GM12891 (cell line): ENCODE measurements around the gene LAMTOR4.

Experiments used
- DNase-seq: peaks from one replicate; pipeline ENCODE4 v3.0.0; 2011; ENCODE audit warnings: low spot score; ENCODE audit not compliant: insufficient read length
- FAIRE-seq: peaks from 2 replicates; lab custom pipeline; 2011; peaks lifted over from hg19 to GRCh38; lab: Jason Lieb, UNC
- PAX5 ChIP-seq: IDR thresholded peaks from 2 replicates; pipeline ENCODE4 v1.6.1; 2011; ENCODE audit warnings: low read length, moderate library complexity, mild to moderate bottlenecking; ENCODE audit not compliant: insufficient read depth, severe bottlenecking
- POLR2A ChIP-seq: IDR thresholded peaks from 2 replicates; pipeline ENCODE4 v1.6.1; 2011; ENCODE audit warnings: low read depth, low read length, control low read depth
- POLR2AphosphoS5 ChIP-seq: IDR thresholded peaks from 2 replicates; pipeline ENCODE4 v1.6.1; 2011; ENCODE audit warnings: low read depth, low read length, control low read depth
- POU2F2 ChIP-seq: IDR thresholded peaks from 2 replicates; pipeline ENCODE4 v1.6.1; 2011; ENCODE audit warnings: low read depth, mild to moderate bottlenecking, control low read depth, low read length, moderate library complexity
- SPI1 ChIP-seq: IDR thresholded peaks from 2 replicates; pipeline ENCODE4 v1.6.1; 2011; ENCODE audit warnings: low read depth, low read length, control low read depth
- TAF1 ChIP-seq: IDR thresholded peaks from 2 replicates; pipeline ENCODE4 v1.6.1; 2011; ENCODE audit warnings: low read depth, low read length, control low read depth

Gene LAMTOR4

DNA sequence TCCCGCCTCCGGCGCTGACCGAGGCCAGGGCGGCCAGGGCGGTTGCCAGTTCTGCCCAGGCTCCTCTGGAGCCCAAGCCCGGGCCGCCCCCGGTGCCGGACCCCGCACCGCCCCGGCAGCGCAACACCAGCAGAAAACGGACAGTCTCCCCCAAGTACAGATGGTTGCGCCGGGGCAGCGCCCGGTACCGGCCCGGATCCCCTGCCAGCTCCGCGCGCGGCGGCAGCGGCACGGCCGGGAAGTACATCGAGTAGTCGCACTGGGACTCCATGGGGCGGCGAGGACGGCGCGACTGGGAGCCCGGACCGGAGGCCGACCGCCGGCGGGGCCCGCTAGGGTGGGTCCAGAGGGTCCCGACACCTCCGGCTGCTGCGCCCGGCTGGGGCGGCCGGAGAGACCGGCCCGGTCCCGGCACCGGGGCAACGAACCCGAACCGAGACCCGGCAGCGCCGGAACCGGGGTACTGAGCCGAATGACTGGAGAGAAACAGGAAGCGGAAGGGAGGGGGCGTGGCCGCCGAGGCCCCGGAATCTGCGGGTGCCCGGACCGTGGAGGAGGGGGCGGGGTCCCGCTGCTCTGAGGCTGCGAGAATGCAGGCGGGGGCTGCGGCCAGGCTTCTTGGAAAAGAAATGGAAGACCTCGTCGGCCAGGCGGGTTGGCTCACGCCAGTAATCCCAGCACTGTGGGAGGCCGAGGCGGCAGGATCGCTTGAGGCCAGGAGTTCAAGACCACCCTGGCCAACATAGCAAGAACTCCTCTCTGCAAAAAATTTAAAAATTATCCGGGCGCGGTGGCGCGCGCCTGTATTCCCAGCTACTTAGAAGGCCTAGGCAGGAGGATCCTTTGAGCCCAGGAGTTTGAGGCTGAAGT, 9.7 kb downstream of the LAMTOR4 start, which contains the start of gene TRAPPC14:
TRAPPC14 (minus strand) TSS at position 495 of the 870 bp plus-strand sequence; CDS start at position 271, 224 bp downstream.
- peak; percentile 98 for DNase-seq
- TF ChIP-seq POU2F2, result no peak
- TF ChIP-seq POLR2AphosphoS5, result peak; percentile 45; the same call in 1 of the 2 replicates
- peak; percentile 75 for TF ChIP-seq SPI1
- TF ChIP-seq PAX5, result peak; percentile 17
- peak; percentile 40; the same call in 1 of the 2 replicates for TF ChIP-seq TAF1
- TF ChIP-seq POLR2A, result 0 out of 2 replicates have a peak, but pooled peaks have one; percentile 60
- FAIRE-seq, result peak; percentile 71

DNA sequence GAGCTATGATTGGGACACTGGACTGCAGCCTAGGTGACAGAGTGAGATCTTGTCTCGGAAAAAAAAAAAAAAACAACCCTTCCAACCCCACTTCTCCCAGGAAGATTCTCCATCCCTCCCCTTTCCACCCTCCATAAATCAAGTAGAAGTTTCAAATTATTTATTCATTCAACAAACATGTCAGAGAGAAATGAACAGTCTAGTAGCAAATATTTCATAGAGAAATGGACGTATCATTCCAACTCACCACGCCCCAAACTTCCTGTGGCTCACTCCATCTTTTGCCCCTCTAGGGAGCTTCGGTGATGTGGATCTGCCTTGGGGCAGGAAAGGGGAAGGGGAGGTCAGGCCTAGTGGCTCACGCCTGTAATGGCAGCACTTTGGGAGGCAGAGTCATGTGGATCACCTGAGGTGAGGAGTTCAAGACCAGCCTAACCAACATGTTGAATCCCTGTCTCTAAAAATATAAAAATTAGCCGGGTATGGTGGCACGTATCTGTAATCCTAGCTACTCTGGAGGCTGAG, 10.4 kb downstream of the LAMTOR4 start:
- TF ChIP-seq SPI1, result peak; percentile 9; the same call in 1 of the 2 replicates
- no peak for TF ChIP-seq PAX5
- no peak for FAIRE-seq
- DNase-seq, result no peak

DNA sequence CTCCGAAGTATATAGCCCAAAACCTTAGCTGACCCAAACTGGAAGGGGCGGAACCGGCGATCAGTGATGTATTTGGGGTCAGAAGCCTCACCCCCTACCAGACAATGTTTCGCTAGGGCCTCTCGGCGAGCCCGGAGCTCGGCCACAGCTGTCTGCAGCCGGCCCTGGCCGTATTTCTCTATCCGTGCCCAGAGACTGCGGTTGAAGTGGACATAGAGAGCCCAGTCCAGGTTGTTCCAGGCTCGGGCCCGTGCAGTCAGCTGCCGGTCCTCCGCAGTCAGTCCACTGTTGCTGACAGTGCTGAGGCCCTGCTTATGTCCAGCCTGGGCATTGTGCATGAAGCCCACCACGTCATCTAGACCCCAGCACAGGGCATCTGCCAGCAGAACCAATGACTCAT, 11.3 kb downstream of the LAMTOR4 start:
- TF ChIP-seq POLR2AphosphoS5 (no peak), SPI1 (no peak), TAF1 (no peak)
- DNase-seq (no peak), FAIRE-seq (no peak)

GRCh38 chr7:100163006-100163531, 14.4 kb downstream of the LAMTOR4 start:
- no peak for TF ChIP-seq SPI1
- no peak for TF ChIP-seq POU2F2
- TF ChIP-seq TAF1, result no peak
- no peak for TF ChIP-seq PAX5
- TF ChIP-seq POLR2A, result no peak
- TF ChIP-seq POLR2AphosphoS5, result no peak
- FAIRE-seq, result no peak
- DNase-seq, result no peak

GRCh38 chr7:100163871-100164270, 15.2 kb downstream of the LAMTOR4 start:
- FAIRE-seq (no peak), DNase-seq (no peak)
- TF ChIP-seq POLR2A (no peak), PAX5 (no peak), TAF1 (no peak), POU2F2 (no peak), POLR2AphosphoS5 (no peak), SPI1 (no peak)

DNA sequence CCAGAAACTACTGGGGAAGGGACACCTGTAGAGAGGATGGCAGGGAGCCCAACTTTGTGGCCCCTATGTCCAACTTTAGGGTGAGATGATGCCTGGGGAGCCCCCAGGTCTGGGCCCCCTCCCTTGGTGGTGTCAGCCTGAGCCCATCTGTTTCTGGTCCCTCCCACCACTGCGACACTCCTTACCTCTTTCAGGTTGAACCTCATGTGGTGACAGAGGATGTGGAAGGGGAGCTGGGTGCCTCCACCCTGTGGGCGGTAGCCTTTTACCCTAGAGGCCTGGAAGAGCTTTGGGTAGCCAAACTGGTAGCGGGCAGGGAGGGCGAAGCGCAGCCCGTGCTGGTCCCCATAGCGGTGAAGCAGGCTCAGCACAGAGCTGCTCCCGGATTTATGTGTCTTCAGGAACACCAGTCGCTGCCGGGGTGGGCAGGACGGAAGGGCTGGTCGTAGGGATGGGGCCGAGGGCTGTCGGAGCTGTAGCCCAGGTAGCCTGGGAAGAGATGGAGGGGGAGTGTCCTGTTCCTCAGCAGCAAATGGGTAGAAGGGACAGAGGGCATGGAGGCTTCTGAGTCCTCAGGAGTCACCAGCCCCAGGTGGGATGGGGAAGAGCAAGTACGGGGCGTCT, 17.7 kb downstream of the LAMTOR4 start:
- no peak for TF ChIP-seq TAF1
- TF ChIP-seq POLR2AphosphoS5, result no peak
- TF ChIP-seq PAX5, result no peak
- TF ChIP-seq SPI1, result no peak
- TF ChIP-seq POU2F2, result no peak
- no peak for TF ChIP-seq POLR2A
- FAIRE-seq (no peak), DNase-seq (no peak)

DNA sequence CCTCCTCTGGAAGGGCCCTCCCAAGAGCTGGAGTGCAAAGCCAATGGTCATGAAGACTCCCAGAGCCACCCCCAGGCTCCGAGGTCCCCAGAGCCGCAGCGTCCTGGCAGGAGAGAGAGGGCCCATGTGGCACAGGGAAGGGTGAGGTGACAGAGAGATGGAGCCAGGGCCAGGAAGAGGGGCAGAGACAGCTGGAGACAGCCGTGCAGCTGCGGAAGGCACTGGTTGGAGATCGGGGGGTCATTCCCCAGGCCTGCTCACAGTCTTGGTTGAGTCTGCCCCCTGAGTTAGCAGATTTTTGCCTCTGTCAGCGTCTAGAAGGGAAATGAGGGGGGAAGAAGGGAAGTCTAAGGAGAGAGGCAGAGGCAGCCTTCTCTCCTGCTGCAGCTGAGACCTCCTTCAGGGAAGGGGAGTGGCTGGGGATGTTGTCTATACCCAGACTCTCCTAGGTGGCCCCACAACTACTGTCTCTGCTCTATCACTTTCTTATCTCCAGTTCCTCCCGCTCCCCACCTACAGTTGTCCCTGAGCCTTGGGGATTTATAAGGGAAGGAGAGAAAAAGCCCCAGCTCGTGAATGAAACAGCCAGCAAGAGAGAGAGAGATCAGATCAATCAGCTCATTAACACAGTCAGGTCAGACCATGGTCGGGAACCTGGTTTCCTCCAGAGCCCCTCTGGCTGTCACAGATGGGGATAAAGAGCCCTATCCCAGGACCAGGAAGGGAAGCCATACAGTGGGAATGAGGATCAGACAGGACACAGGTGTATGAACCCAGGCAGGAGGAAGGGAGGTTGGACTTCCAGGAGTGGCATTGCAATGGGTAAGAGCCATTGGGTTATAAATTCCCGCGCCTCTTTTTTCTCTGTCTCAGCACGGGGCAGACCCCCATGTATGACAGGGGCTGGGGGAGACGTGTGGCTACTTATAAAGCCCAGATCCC, 18.5 kb downstream of the LAMTOR4 start:
- FAIRE-seq, result peak; percentile 9
- TF ChIP-seq POLR2A (no peak), SPI1 (no peak), POU2F2 (no peak), TAF1 (no peak), POLR2AphosphoS5 (no peak), PAX5 (no peak)
- DNase-seq, result no peak

DNA sequence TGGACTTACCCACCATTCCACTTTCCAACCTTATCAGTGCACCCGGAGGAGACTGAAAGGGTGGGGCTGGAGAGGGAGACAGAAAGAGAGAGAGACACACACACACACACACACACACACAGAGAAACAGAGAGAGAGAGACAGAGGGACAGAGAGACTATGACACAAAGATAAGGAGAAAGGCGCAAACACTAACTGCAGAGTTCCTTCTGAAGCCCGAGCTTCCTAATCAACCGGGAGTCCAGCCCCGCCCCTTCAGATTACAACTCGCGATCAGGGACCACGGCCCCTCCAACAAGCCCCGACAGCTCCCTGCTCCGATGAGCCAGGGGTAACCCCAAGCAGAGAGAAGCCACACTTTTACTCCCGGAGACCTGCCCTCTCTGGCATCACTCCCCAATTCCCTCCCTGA, 19.2 kb downstream of the LAMTOR4 start:
- no peak for TF ChIP-seq SPI1
- TF ChIP-seq POLR2A, result no peak
- no peak for TF ChIP-seq PAX5
- no peak for TF ChIP-seq TAF1
- TF ChIP-seq POU2F2, result no peak
- no peak for TF ChIP-seq POLR2AphosphoS5
- DNase-seq (no peak), FAIRE-seq (no peak)
